HG03159 (cell line): ENCODE data around the gene EGR2.
A peak's percentile ranks its signal among the peaks of the same experiment; 100 is the strongest.

Source experiments
- ATAC-seq: cut with Tn5 transposase; IDR thresholded peaks from one replicate; pipeline ENCODE4 v1.9.1; 2021; ENCODE audit warnings: mild to moderate bottlenecking, moderate library complexity; ENCODE audit not compliant: unreplicated experiment

Gene EGR2

DNA sequence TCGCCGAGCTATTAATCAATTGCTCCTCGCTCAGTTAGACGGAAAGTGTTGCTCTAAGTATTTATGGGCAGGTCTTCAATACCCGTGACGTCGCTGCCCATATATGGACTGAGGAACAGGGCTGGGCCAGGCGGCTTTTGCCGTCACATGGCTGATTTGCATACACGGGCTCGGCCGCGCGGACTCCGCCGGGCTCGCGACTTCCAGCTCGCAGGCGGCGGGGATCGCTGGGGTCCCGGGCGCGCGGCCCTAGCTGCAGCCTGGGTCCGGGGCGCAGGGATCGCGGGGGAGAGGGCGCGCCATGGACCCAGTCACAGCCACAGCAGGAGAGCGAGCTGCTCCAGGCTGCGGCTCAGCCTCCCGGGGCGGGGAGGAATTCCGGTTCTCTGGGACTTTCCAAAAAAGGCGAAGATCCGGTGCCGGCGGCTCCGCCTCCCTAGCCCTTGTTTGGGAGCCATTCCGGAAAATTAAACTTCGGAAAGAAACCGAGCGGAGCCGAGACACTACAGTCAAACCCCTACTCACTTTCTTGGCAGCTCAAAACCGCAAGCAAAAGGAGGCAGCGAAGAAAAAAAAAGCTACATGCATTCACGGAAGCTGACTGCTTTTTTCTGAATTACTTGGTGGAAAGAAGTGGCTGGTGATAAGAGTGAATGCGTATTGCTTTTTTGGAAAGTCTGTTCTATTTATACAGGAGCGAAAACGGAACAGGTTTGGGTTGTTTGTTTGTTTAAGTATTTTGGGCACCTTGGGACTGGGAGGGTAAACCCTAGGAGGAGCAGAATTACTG, at the start of gene EGR2:
Gene EGR2, minus strand, starts transcription at position 36 of the 790 bp plus-strand sequence. CDS start 337 bp downstream, outside the sequence.
- ATAC-seq: peak; percentile 79

DNA sequence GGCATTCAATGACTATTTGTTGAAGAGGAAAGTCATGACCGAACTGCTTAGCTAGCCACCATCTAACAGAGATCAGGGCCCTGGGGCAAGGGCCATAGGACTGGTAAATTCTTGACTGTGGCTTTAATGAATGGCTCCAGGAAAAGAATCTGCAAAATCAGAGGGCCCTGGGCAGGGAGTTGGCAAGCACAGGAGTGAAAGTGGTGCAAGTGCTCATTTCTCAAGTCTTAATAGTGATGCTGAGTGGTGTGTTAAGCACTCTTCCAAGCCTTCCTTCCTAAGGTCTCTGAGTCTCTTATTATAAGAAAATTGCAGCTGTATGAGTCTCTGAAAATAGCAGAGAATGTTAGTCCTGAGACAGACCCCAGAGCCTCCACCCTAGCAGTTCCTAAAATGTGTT, 46.3 kb upstream of the EGR2 start:
- no peak for ATAC-seq

DNA sequence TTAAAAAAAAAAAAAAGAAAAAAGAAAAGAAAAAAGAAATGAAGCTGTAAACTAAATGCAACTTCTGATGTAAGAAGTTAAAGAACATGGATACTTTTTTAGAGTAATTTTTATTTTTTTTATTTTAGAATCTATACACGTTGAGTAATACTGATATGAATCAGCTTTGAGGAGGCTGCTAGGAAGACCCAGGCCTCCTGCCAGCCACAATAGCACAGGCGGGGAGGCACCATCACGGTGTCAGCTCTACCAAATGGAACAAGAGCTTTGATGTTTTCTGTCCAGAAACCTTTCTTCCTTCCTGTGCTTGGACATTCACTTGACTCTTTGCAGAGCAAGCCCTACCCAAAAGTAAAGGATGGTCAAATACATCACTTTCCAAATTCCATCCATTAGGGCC, 45.3 kb upstream of the EGR2 start:
- ATAC-seq: no peak

DNA sequence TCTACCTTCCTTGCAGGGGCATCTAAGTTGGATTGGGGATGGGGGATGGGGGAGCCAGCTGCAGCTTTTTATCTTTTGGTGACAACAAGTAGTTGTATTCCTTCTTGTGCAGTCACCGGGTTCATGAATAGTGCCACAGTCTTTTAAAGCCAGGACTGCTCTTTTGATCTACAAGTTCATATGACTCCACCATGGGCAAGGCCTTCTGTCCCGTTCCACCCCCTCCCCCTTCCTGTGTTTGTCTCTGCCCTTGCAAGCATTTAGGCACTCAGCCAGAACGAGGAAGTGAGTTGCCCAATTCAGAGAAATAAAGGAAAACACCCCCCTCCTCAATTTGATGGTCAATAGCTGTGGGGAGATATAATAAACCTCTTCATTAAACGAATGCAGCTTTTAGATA, 44.8 kb upstream of the EGR2 start:
- ATAC-seq: no peak

DNA sequence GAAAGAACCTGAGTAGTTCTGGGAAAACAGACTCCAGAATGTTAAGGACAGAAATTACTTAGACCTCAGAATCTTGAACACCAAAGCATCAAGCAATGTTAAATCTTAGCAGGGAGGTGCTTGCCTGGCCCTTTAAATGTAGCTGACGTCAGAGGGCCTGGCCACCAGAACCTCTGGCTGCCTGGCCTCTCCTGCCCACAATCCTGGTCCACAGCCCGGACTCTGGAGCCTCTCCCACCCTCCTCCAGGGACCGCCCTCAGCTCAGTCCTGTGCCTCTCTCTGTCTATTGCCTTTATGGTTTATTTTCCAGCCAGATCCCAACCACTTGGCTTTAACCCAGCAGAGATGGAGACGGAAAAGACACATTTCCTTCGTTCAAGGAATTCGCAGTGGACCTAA, 42.2 kb upstream of the EGR2 start:
- ATAC-seq: no peak

DNA sequence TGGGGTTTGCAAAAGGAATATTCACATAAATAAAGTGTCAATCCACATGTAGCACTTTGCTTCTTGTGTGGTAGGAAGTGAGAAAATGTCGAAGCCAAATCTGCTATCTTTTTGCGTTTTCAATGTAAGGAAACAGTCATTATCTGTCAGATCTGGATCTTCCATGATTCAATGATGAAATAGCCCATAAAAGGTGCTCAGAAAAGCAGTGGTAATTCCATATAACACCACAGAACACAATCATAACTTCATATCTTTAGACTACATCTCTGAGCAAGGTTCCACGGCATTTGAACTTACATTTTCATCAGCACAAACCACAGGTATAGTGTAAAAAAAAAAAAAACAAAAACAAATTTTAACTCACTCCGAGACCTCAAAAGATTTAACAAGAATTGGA, 39.9 kb upstream of the EGR2 start:
- ATAC-seq: no peak

DNA sequence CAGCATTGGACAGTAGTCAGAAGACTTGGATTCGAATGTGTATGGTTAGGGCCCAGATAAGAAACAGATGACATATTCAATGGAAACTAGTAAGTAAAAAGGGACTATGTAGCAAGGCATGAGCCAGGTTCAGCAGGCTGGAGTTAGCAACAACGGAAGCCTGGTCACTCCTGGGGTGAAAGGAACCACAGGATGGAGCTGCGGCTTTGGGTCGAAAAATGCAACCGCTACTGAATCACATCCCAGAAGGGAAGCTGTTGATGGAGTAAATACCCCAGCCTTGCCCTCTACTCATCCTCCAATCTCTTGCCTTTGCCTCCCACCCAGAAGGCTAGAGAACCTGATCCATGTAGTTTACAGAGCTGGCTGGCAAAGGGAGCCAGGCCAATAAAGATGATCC, 37.5 kb upstream of the EGR2 start:
- ATAC-seq: no peak

DNA sequence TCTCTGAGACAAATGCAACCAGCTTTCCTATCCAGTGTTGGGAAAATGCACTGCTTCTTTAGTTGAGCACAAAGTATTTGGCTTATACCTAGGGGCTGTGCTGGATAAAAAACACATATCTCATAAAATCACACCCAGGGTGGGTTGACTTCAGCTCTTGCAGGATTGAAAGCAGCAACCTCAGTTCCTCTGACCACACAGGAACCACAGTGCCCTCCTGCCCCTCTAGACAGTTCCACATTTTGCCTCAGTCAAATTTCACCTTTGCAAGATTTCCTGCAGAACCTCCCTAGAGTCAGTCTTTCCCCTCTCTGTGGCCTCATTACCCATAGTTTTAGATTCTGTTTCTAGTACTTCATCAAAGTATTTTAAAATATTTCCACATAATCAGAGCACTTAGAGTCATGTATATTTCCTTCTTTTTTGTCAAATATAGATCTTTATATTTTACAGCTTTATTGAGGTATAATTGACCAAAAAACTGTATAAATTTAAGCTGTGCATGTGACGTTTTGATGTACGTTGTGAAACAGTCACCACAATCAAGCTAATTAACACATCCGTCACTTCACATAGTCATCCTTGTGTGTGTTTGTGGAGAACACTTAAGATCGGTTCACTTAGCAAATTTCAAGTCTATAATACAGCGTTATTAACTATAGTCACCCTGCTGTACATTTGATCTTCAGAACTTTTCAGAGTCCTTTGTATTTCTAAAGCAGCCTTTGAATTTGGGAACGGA, 37.0 kb upstream of the EGR2 start:
- peak; percentile 66 for ATAC-seq

DNA sequence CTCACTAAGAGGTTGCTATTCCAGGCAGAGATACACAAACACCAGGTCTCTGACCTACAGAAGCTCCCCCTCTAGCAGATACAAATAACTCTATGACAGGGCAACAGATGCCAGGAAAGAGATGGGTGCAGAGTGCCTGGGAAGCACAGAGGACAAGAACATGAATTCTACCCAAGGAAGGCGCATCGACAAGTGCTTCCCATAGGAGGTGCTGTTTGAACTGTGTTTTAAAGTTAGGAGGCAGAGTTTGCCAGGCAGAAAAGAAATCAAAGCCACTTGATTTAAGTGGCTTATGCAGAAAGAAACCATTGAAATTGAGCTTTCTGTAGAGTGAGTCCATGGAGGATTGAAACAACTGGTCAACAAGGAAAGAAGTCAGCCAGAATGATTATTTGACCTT, 35.3 kb upstream of the EGR2 start:
- no peak for ATAC-seq

DNA sequence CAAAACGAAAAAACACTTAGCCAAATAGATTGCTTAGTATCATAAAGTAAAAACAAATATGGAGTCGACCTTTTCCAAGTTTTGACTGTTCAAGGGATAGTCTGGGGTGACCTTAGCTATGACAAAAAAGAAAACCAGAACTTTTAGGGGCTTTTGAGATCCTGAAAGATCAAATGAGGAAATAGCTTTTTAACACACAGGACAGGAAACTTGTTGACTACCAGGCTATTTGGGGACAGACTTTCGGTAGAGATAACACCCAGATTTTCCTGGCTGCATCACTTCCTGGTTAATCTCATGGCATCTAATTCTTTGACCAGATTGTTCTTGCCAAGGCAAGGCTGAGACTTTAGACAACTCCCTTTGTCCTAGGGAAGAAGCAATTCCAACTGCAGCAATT, 34.5 kb upstream of the EGR2 start:
- no peak for ATAC-seq

DNA sequence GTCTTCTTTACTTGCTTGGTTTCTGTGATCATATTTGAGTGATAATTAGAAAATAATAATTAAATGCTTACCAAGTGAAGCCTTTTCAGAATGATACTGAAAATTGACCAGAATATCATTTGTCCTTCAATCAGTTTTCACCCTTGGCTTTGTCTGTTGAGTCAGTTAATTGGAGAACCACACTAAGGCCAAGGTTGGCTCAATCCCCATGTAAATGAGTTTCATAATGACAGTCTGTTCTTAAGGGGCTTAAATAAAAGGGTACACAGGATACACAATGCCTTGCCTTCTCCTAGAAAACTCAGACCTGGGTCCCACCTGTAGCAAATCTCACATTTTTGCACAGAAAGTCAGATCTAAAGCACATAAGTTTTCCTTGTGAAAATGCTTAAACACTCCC, 31.3 kb upstream of the EGR2 start:
- no peak for ATAC-seq

DNA sequence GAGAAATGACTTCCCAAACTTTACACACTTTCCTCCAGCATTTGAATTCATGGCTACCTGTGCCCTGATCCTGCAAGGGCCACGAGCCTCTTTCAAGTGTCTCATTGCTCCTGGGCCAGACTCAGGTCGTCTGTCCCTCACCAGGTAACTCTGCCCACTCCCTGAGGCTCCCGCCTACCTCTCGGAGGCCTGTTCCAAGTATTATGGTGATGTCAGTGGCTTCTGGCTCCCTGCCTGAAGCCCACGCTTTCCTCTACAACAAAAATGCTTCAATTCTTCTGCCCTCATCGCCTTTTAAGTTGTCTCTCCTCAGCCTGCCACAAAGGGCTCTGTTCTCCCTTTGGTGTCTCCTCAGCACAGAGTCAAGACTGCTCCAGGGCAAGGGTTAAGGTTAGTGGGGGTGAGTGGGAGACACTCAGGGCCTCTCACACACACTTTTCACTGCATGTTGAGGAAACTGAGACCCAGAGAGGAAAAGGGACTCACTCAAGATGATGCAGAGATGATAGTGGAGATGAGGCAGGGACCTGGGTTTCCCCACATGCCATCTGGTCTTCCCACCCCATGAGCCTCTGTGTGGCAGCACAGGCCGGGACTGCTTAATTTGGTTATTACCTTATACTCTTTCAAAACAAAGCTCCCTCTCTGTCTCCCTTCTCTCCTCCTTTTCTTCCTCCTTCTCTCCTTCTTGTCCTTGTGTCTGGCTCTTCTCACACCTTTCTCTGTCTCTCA, 28.3 kb upstream of the EGR2 start:
- ATAC-seq: no peak

DNA sequence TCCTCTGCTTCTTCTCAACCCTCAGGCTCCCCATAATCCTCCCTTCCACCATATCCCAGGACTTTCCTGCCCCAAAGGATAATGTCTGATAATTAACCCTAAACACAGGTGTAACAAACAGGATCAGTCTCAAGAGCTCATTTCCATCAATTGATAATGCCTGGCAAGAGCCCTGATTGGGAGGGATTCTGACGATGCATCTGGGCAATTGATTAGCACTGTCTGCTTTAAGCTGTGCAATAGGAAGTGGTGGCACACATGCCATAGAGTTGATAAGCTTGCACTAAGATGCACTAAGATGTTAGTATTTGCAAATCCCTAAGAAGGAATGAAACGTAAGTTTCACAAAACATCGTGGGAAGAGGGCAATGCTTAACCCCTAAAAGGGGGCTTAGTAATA, 27.4 kb upstream of the EGR2 start:
- no peak for ATAC-seq

DNA sequence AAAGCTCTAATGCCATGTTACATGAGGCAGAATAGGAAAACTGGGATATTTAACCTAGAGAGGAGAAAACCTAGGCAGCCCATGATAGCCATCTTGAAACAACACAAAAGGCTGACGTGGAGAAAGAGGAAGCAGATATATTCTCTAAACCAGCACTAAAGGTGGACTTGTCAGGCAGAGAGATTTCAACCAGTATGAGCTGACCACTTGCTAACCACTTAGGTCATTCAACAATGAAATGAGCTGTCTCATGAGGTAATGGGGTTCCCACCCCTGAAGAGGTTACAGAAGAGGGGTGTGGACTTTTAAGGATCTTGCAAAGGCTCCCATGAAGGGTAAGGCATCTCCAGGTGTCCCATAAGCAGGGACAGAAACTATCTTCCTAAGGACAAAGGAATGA, 26.8 kb upstream of the EGR2 start:
- peak; percentile 58 for ATAC-seq

DNA sequence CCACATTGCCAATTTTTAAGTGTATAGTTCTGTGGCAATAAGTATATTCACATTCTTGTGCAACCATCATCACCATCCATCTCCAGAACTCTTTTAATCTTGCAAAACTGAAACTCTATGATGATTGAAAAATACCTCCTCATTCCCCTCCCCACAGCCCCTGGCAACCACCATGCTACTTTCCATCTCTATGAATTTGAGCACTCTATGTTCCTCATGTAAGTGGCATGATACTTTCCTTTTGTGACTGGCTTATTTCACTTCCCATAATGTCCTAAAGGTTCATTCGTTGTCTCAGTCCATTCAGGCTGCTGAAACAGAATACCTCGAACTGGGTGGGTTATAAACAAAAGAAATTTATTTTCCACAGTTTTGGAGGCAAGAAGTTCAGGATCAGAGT, 23.4 kb upstream of the EGR2 start:
- no peak for ATAC-seq

DNA sequence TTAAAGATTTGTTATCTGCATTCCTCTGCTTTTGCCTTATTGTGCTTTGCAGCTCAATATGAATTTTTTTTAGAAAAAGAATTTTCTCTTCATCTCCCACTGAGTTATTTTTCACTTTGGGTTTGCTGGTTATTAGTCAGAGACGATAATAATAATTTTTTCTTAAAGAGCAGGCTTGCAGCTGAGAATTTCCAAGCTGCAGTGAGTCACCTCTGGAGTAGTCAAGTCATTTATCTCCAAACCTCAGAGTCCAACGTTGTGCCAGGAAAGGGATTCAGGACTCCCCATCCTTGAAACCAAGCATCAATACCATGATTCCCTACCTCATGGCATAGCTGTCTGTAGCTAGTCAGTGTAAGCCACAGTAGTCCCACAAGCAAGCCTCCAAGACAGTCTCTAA, 15.2 kb upstream of the EGR2 start:
- no peak for ATAC-seq

DNA sequence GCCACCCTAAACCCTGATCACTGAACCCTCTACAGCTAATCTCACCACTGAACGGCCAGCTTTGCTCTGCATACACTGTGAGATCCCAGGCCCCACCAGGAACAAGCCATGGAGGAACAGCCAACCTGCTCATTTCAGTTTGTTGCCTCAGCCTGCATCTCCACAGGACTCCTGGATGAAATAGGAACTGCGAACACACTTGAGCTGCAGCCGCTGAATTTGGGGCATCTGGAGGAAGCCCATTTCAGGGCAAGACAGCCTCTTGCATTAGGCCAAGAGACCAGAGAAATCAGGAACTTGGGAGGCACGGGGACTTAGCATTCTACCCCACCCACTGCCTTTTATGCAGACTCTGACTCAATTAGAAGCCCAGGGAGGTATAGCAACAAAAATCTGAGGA, 14.5 kb upstream of the EGR2 start:
- ATAC-seq: no peak

DNA sequence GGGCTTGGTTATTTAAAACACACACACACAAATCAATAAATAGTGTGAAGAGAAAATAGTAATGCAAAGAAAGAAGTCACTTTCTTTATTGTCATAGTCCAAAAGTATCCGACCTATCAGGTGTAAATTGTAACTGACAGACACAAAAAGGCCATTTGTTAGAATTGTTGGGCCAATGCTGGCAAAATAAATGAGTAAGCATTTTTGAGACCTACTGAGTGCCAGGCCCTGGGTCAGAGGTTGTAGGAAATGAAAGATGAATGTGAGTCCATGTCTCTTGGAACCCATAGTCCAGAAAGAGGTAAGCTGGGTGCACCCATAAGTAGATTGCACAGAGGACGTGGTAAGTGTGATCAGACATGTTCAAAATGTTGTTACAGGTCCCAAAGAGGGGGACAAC, 13.5 kb upstream of the EGR2 start:
- no peak for ATAC-seq

DNA sequence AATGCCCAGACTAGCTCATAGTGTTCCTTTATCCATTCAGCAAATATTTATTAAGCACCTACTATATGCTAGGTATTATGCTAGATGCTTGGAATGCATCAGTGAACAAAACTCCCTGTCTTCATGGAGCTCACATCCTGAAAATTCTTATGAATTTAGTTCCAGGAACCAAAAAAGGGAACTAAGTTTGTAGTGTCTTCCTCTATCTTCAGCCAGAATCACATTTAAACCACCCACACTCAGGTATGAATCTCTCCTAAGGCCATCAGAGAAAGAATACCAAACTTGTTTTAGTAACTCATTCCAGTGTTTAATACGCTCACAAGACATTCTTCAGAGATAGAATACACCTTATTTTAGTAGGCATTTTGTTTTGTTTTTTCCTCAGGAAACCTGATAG, 10.1 kb upstream of the EGR2 start:
- no peak for ATAC-seq

DNA sequence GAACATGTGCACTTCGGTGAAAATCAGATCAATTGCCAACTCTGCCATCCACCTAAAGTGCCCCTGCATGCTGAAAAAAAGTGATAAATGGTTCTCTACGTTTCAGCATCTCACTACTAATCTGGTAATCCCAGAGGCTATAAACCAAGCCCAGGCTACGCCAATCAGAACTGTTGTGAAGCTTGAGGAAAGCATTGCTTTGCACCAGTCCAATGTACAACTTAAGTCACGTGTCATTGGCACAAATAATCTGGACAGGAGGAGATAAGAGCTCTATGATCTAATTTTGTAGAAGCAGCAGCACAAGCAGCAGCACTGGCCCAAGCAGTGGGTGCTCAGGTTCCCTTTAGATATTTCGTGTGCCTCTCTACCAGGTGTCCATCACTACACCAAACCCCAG, 4.4 kb upstream of the EGR2 start:
- ATAC-seq: no peak

DNA sequence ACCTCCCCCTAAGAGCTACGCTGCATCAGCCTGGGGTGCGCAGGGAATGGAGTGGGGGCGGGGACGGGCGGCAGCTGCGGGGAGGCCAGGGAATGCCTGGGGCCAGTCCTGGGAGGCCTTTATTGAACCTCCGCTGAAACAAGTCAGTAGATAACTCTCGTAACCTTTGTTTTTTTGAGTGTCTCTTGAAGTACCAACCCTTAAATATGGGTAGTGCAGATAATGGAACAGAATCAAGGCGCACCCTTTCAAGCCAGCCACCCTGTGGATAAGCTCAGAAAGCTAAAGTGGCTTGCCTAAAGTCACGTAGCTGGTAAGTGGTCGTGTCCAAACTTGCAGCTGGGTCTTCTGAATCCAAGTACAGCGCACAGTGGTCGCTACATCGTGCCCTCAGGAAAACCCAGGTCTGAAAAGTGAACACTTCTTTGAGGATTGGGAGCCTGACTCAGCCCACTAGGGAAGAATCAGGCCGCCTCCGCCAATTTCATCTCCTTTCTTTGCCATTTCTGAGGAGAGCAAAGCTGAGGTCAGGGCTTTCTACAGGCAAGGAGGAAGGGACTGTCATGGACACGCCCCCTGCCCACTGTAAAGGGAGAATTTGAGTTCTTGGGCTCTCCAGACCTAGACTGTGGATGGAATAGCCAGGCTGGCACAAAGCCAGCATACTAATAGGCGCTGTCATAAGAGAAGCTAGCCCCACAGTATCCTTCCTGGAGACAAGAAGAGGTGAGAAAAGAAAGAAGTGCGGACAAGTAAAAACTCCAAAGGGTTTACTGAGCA, 3.2 kb upstream of the EGR2 start:
- ATAC-seq: no peak
